Measurements from ENCODE around the gene ZBTB45.
A peak's percentile ranks its signal among the peaks of the same experiment; 100 is the strongest.

Gene ZBTB45

DNA sequence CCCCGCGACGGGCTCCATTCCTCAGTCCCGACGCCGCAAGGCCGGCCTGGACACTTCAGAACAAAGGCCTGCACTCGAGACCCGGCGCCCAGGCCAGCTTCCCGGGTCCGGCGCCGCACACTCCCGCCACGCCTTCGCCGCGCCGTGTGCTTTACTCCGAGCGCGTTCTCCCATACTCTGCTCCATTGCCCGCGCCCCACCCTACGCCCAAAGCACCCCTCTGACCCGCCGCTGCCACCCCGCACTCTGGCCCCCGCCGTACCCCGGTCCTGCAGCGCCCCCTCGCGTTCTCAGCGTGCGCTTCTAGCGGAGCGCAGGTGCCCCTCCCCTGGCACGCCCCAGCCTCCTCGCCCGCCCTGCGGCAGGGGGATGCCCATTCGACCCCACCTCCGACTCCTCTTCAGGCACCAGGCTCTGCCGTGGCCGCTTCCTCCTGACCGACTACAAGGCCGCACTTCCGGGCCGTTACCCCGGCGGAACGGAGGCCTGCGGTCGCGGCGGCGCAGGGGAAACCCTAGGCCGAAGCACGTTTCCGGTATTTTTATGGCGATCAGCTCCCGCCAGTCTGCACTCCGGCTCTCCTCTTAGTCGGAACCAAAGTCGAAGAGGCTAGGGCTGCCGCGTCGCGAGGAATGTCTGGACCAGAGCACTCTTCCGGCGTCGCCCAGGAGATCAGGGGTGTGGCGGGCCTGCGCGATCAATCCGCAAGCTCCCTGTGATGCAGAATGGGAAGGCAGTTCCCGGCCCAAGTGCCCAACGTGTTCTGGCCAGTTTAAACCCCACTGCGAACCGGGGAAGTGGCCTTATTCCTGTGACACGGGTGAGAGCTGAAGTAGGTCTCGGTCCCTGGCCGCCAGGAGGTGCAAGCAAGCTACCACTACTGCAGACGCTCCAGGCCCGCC, at the start of gene ZBTB45 (continued):
- TF ChIP-seq ZFP3 (tag by site-specific recombination; IDR thresholded peaks at IDR 0.05; ENCODE audit: low read depth): no peak
- no peak; the same call in 1 of the 2 replicates for TF ChIP-seq ZNF707 (tag by site-specific recombination; IDR thresholded peaks at IDR 0.05)
- TF ChIP-seq ZNF24 (tag by site-specific recombination; IDR thresholded peaks at IDR 0.05): peak; percentile 96
- TF ChIP-seq TSHZ1 (tag by site-specific recombination; IDR thresholded peaks at IDR 0.05; ENCODE audit: borderline replicate concordance): peak; percentile 64; the same call in 1 of the 2 replicates
- TF ChIP-seq BCL11A (tag by site-specific recombination; IDR thresholded peaks at IDR 0.05; ENCODE audit: low read depth): peak; percentile 88
- TF ChIP-seq ZNF514 (tag by site-specific recombination; IDR thresholded peaks at IDR 0.05): no peak
- TF ChIP-seq, protein P1, sequence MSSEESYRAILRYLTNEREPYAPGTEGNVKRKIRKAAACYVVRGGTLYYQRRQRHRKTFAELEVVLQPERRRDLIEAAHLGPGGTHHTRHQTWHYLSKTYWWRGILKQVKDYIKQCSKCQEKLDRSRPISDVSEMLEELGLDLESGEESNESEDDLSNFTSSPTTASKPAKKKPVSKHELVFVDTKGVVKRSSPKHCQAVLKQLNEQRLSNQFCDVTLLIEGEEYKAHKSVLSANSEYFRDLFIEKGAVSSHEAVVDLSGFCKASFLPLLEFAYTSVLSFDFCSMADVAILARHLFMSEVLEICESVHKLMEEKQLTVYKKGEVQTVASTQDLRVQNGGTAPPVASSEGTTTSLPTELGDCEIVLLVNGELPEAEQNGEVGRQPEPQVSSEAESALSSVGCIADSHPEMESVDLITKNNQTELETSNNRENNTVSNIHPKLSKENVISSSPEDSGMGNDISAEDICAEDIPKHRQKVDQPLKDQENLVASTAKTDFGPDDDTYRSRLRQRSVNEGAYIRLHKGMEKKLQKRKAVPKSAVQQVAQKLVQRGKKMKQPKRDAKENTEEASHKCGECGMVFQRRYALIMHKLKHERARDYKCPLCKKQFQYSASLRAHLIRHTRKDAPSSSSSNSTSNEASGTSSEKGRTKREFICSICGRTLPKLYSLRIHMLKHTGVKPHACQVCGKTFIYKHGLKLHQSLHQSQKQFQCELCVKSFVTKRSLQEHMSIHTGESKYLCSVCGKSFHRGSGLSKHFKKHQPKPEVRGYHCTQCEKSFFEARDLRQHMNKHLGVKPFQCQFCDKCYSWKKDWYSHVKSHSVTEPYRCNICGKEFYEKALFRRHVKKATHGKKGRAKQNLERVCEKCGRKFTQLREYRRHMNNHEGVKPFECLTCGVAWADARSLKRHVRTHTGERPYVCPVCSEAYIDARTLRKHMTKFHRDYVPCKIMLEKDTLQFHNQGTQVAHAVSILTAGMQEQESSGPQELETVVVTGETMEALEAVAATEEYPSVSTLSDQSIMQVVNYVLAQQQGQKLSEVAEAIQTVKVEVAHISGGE (tag by site-specific recombination; conservative IDR thresholded peaks at IDR 0.05; ENCODE audit: low read depth): peak; percentile 100
- 0 out of 2 replicates have a peak, but pooled peaks have one; percentile 47 for TF ChIP-seq ZNF626 (tag by site-specific recombination; IDR thresholded peaks at IDR 0.05)
- TF ChIP-seq, protein P2, sequence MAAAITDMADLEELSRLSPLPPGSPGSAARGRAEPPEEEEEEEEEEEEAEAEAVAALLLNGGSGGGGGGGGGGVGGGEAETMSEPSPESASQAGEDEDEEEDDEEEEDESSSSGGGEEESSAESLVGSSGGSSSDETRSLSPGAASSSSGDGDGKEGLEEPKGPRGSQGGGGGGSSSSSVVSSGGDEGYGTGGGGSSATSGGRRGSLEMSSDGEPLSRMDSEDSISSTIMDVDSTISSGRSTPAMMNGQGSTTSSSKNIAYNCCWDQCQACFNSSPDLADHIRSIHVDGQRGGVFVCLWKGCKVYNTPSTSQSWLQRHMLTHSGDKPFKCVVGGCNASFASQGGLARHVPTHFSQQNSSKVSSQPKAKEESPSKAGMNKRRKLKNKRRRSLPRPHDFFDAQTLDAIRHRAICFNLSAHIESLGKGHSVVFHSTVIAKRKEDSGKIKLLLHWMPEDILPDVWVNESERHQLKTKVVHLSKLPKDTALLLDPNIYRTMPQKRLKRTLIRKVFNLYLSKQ (tag by site-specific recombination; IDR thresholded peaks at IDR 0.05; ENCODE audit: borderline replicate concordance): 0 out of 2 replicates have a peak, but pooled peaks have one; percentile 2
- TF ChIP-seq ZNF140 (tag by site-specific recombination; IDR thresholded peaks at IDR 0.05): no peak
- TF ChIP-seq ZBTB48 (tag by site-specific recombination; IDR thresholded peaks at IDR 0.05): peak; percentile 49; the same call in 1 of the 2 replicates
- TF ChIP-seq KLF8 (tag by site-specific recombination; IDR thresholded peaks at IDR 0.05): peak; percentile 100
- TF ChIP-seq ZNF704 (tag by site-specific recombination; IDR thresholded peaks at IDR 0.05): no peak
- peak; percentile 79; the same call in 1 of the 2 replicates for TF ChIP-seq ZSCAN4 (tag by site-specific recombination; IDR thresholded peaks at IDR 0.05)
- TF ChIP-seq ZNF777 (tag by site-specific recombination; IDR thresholded peaks at IDR 0.05; ENCODE audit: borderline replicate concordance): peak; percentile 61
- peak; percentile 29; the same call in 1 of the 2 replicates for TF ChIP-seq ZNF10 (tag by site-specific recombination; IDR thresholded peaks at IDR 0.05)
- TF ChIP-seq ZNF350 (tag by site-specific recombination; IDR thresholded peaks at IDR 0.05): peak; percentile 19; the same call in 1 of the 2 replicates
- 0 out of 2 replicates have a peak, but pooled peaks have one; percentile 18 for TF ChIP-seq ZNF596 (tag by site-specific recombination; IDR thresholded peaks at IDR 0.05)
- TF ChIP-seq ZSCAN18 (tag by site-specific recombination; IDR thresholded peaks at IDR 0.05): peak; percentile 92
- TF ChIP-seq, protein P3, sequence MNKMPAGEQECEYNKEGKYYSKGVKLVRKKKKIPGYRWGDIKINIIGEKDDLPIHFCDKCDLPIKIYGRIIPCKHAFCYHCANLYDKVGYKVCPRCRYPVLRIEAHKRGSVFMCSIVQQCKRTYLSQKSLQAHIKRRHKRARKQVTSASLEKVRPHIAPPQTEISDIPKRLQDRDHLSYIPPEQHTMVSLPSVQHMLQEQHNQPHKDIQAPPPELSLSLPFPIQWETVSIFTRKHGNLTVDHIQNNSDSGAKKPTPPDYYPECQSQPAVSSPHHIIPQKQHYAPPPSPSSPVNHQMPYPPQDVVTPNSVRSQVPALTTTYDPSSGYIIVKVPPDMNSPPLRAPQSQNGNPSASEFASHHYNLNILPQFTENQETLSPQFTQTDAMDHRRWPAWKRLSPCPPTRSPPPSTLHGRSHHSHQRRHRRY (tag by site-specific recombination; IDR thresholded peaks at IDR 0.05): peak; percentile 68; the same call in 1 of the 2 replicates
- peak; percentile 90 for TF ChIP-seq YY1 (tag by site-specific recombination; IDR thresholded peaks at IDR 0.05)
- no peak for TF ChIP-seq ZNF571 (tag by site-specific recombination; IDR thresholded peaks at IDR 0.05)
- peak; percentile 86; the same call in 1 of the 2 replicates for TF ChIP-seq OVOL3 (tag by site-specific recombination; IDR thresholded peaks at IDR 0.05)
- peak; percentile 72; the same call in 1 of the 2 replicates for TF ChIP-seq ZNF302 (tag by site-specific recombination; IDR thresholded peaks at IDR 0.05; ENCODE audit: low read depth)
